Fibroblast of skin of abdomen (primary cell): ENCODE results near the gene TBC1D9.

Experiments used
- DNase-seq: peaks from one replicate; pipeline ENCODE4 v3.0.0-alpha.2; 2013

Gene TBC1D9

DNA sequence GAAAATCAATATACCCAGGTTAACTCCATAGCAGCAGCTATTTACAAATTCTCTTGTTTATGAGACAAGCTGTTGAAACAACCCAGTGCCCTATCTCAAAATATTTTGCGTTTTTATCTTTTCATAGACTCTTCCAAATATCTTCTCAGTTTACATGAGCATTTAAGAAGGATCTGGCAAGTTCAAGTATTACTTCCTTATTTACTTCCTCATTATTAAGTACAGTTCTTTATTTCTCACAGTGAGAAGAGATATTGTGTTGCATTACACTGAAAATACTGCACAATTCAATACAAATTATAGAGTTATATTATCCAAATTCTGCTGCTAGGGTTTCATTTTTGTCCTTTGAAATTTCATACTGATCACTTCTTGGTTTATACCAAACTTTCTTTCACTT, 143.8 kb downstream of the TBC1D9 start:
- no peak for DNase-seq

DNA sequence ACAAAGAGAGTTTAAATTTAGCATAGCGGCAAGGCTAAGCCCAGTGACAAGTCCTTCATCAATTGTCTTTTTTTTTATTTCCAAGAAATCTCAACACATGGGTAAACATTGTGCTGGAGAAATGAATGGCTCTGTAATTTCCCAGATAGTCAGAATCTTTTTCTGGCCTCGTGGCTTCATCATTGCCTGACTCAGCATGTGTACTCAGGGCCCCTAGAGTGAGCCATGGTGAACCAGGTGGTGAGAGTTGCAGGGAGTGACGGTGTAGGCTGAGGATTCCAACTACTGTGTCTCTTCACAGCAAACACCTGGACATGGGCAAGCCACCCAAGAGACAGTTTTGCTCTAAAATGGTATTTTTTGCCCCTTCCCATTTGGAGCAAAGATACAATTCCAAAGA, 144.3 kb downstream of the TBC1D9 start:
- DNase-seq: no peak

- DNase-seq: peak; percentile 56
These were observed 146.4 kb downstream of the TBC1D9 start for GRCh38 chr4:140609548-140610425.

GRCh38 chr4:140607852-140608251, 148.3 kb downstream of the TBC1D9 start:
- DNase-seq: no peak

- DNase-seq: no peak
These were observed 151.6 kb downstream of the TBC1D9 start for GRCh38 chr4:140604544-140604943.

GRCh38 chr4:140603286-140603685, 152.9 kb downstream of the TBC1D9 start:
- DNase-seq: no peak

DNA sequence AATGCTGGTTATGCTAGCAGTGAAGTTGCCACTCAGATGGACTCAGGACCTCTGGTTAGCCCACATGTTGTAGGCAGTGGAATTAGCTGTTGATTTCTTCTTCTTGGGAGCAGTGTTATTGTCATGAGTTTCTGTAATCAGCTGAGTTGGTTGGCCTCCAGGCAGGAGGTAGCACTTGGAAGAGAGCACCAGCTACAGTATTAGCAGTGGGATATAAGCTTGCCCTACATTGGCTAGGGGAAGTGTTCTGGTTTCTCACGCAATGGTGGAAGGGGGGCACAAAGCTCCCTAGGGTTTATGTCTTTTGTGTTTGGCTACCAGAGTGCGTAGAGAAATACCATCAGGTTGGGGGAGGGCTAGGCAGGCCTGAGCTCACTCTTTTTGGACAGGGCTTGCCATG, 153.5 kb downstream of the TBC1D9 start:
- no peak for DNase-seq

GRCh38 chr4:140600408-140600807, 155.8 kb downstream of the TBC1D9 start:
- DNase-seq: no peak

GRCh38 chr4:140595065-140595464, 161.1 kb downstream of the TBC1D9 start:
- no peak for DNase-seq

GRCh38 chr4:140584439-140584838, 171.7 kb downstream of the TBC1D9 start:
- DNase-seq: no peak

GRCh38 chr4:140581078-140581477, 175.1 kb downstream of the TBC1D9 start:
- DNase-seq: no peak

DNA sequence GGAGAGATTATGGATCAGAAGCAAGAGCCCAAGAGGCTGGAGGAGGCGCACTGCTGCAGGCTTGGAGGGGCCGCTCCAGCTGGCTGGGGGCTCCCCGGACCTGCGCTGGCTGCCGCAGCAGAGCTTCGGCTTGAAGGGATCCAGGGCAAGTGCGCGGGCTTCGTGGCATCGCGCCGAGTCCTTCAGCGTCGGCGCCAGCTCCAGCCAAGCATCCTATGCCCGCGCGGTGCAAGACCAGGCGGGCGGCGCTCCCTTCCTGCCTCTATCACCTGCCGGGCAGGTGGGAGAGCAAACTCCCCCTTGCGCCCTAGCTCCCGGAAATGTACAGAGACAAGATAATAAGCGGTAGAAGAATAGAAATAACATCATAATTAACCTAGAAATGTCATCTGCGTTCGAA, 176.9 kb downstream of the TBC1D9 start:
- DNase-seq: no peak

- DNase-seq: no peak
These were observed 180.7 kb downstream of the TBC1D9 start for GRCh38 chr4:140575489-140575888.

DNA sequence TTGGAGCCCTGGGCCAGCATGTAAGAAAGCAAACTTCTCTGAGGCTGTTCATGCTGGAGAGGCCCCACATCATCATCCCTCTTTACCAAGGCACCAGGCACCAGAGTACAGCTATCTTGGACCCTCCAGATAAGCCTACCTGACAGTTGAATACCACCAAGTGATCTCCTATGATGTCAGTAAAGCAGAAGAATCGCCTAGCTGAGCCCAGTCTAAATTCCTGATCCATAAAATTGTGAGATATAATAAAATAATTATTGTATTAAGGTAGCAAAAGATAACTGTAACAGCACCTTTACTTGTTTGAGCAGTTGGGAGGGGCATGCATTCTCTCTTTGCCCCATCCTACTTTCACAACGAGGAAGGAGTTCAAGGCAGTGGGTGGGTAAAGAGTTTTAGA, 184.6 kb downstream of the TBC1D9 start:
- DNase-seq: no peak
